Mononuclear cell (primary cell): Measurements from ENCODE around the gene PPP1R13B. TPM values are rescaled to one million over a fixed set of nuclear protein-coding genes. Genes with fewer than 3 reads are reported as not detected.

Source experiments
- H3K27me3 ChIP-seq: 2 replicates; pipeline ENCODE4 v1.6.0; 2011; ENCODE audit warnings: low read length, control low read depth; ENCODE audit not compliant: insufficient read depth
- H3K4me1 ChIP-seq: 2 replicates; pipeline ENCODE4 v1.5.1; 2011; ENCODE audit warnings: mild to moderate bottlenecking, low read length, control low read depth; ENCODE audit not compliant: insufficient read depth
- H3K4me3 ChIP-seq: 2 replicates; pipeline ENCODE4 v1.5.1; 2011; ENCODE audit warnings: mild to moderate bottlenecking, low read length, moderate library complexity
- H3K9me3 ChIP-seq: 2 replicates; pipeline ENCODE4 v1.5.1; 2011; ENCODE audit warnings: low read depth, mild to moderate bottlenecking, control low read depth, low read length
- total RNA-seq: library from RNA; depleted of rRNA; stranded (reverse); fragments of >200 nt; gene quantifications from one replicate; pipeline ENCODE4 v1.2.3, GENCODE V29; 2012

The PPP1R13B gene
- total RNA-seq, 1 donor, result 4.5 TPM

- Histone ChIP-seq H3K4me1 (no peaks in the 10 kb centered on the region), H3K4me3 (no peak overlapping the region), H3K9me3 (no peaks in the 10 kb centered on the region), H3K27me3 (no peaks in the 10 kb centered on the region)
These were observed 122.2 kb downstream of the PPP1R13B start for GRCh38 chr14:103725001-103725682.

GRCh38 chr14:103724116-103724515 is 123.3 kb downstream of the PPP1R13B start:
- H3K27me3 ChIP-seq, result no peaks in the 10 kb centered on the region
- no peak overlapping the region for H3K4me3 ChIP-seq
- H3K4me1 ChIP-seq, result no peaks in the 10 kb centered on the region
- H3K9me3 ChIP-seq, result no peaks in the 10 kb centered on the region

DNA sequence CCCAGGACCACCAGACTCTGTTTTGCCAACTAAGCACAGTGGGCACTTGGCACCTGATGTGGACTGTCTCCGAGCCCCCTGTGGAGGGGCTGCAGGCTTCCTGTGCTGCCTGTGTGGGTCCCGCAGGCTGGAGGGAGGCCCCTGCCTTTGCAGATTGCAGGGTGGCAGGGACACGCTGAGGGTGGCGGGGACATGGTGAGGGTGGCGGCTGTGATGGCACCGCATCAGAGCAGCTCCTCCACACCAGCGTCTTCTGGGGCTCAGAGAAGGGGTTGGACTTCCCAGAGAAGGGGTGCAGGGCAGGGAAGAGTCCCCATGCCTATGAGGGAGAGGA is 123.7 kb downstream of the PPP1R13B start:
- no peaks in the 10 kb centered on the region for H3K4me1 ChIP-seq

GRCh38 chr14:103721334-103722120 is 125.8 kb downstream of the PPP1R13B start:
- Histone ChIP-seq H3K27me3 (no peaks in the 10 kb centered on the region), H3K4me3 (no peak overlapping the region), H3K4me1 (peaks cover 7% of the 10 kb centered on the region), H3K9me3 (no peaks in the 10 kb centered on the region)

More for the DNA sequence above, 123.7 kb downstream of the PPP1R13B start:
- H3K4me3 ChIP-seq, result no peak overlapping the region
- H3K27me3 ChIP-seq, result no peaks in the 10 kb centered on the region
- no peaks in the 10 kb centered on the region for H3K9me3 ChIP-seq

DNA sequence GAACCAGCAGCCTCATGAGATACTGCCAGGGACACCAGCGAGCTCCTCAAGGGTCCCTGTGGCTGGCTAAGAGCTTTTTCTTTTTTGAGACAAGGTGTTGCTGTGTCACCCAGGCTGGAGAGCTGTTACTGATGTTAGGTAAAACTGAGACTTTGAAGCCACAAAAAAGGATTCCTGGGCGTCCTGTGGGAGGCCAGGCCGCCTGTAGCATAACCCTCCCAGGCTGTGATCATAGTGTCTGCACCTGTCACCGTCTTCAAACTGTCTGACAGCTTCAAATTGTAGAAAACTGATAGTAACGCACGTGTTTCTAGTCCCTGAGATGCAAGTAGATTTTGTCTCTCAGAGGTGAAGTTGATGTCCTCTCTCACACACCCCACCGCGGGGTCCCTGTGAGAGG is 127.6 kb downstream of the PPP1R13B start:
- Histone ChIP-seq H3K27me3 (no peaks in the 10 kb centered on the region), H3K9me3 (no peaks in the 10 kb centered on the region), H3K4me1 (peaks cover 13% of the 10 kb centered on the region), H3K4me3 (no peak overlapping the region)

DNA sequence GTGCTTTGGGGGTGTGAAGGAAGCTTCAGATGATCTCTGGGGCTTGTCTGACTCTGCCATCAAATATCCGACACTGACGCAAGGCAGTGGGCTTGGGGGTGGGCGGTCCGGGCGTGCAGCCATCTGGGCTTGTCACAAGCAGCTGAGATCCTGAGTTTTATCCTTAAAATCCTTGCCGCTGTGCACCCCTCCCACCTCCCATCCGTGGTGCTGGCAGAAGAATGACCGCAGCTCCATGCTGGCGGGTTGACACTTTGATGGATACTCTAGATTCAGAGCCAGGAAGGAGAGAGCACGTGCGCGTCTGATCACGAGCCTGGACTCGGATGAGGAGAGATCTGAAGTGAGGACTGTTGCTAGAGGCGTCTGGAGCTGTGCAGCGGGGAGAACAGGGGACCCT is 128.8 kb downstream of the PPP1R13B start:
- H3K4me3 ChIP-seq, result no peak overlapping the region
- H3K27me3 ChIP-seq, result no peaks in the 10 kb centered on the region
- H3K9me3 ChIP-seq, result no peaks in the 10 kb centered on the region

DNA sequence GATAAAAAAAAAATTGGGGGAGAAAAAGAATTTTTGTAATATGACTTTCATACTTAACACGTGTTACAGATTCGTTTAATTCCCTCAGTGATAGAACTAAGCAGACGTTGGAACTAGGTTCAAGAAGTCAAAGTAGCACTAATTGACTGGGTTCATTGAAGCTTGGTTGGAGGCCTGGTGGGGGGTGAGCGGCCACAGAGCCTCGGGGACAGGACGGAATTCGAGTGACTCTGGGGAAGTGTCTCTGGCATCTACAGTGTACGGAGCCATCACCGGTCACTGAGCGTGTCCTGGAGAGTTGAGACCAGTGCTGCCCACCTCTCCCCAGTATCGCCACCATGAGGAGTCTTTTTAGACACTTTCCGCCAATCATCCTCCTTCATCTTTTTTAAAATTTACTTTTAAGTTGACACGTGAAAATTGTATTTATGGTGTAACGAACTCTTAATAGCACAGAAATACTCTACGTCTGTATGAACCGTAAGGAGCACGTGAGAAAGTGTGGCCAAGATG is 130.4 kb downstream of the PPP1R13B start:
- peaks cover 22% of the 10 kb centered on the region for H3K4me1 ChIP-seq
- H3K4me3 ChIP-seq, result no peak overlapping the region
- no peaks in the 10 kb centered on the region for H3K9me3 ChIP-seq
- H3K27me3 ChIP-seq, result no peaks in the 10 kb centered on the region

More for the DNA sequence above, 128.8 kb downstream of the PPP1R13B start:
- H3K4me1 ChIP-seq, result peaks cover 22% of the 10 kb centered on the region

DNA sequence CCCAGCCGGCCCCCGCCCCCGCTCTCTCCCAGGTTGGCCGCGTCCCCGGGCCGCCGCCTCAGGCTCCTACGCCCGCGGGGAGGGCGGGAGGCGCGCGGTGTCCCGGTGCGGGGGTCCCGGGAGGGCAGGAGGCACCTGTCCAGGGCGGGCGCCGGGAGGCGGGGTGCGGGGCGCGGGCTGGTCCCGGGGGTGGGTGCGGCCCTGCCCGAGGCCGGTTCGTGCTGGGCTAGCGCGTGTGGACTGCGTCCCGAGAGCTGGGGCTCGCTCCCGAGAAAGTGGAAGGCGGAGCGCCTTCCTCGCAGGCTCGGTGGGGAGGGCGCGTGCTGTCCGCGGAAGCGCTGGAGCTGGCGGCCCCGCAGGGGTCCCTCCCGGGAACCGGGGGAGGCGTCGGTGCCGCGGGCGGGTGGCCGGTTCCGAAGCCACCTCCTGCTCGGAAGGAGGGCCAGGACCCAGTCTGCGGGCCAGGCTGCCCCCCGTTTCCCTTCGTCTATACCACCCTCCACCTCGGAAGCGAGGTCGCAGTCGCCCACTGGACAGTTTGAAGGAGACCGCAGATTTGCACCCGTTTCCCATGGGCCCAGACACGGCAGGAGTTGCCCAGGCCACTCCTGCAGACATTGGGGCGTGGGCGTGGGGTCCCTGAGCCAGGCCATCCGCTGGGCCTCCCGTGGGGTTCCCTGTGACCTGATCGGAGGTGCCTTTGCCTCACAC is 131.1 kb downstream of the PPP1R13B start:
- Histone ChIP-seq H3K4me3 (peak overlapping the region; percentile 58), H3K9me3 (no peaks in the 10 kb centered on the region)

GRCh38 chr14:103715052-103716000 is 132.0 kb downstream of the PPP1R13B start, which contains the start of the genes XRCC3 and ZFYVE21:
XRCC3 (minus strand) TSS chr14:103715451; CDS start chr14:103711087, 4,364 bp downstream.
ZFYVE21 (plus strand) TSS chr14:103715810; CDS start chr14:103715842, 32 bp downstream.
- Histone ChIP-seq H3K4me1 (peaks cover 22% of the 10 kb centered on the region), H3K27me3 (no peaks in the 10 kb centered on the region), H3K4me3 (peak within 1 kb of the TSS; percentile 58), H3K9me3 (no peaks in the 10 kb centered on the region)

More for the DNA sequence above, 131.1 kb downstream of the PPP1R13B start:
- Histone ChIP-seq H3K4me1 (peaks cover 22% of the 10 kb centered on the region), H3K27me3 (no peaks in the 10 kb centered on the region)

GRCh38 chr14:103714063-103714724 is 133.2 kb downstream of the PPP1R13B start:
- peaks cover 22% of the 10 kb centered on the region for H3K4me1 ChIP-seq
- no peak overlapping the region for H3K4me3 ChIP-seq
- no peaks in the 10 kb centered on the region for H3K27me3 ChIP-seq
- no peaks in the 10 kb centered on the region for H3K9me3 ChIP-seq

DNA sequence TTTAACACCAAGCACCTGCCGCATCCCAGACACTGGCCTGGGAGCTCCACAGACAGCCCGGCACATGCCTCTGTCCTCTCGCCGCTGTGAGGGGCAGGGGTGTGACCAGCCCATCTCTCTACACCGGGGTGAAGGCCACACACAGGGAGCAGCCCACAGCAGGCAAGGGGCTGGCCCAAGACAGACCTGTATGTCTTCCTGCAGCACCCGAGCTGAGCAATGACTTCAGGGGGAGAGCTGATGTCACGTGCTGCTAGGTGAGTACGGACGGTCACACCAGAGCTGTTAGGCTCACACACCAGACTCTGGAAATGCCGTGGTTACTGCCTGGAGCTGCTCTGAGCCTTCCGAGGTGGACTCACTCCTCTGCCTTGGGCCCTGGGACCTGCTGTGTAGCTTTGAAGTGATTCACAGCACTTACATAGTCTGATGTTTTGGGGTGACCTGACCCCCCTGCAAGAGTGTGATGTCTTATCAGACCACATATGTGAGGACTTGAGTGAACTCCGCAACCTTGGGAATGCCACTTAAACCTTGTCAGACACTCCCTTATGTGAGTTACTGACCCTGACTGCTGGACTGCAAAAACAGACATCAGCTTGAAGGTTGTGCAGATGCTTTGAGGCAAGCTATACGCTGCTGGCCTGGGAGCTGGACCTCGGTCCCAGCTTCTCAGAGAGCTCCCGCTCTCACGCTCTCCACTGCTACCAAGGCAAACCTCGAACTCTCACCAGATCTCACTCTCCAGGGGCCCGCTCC is 133.9 kb downstream of the PPP1R13B start:
- no peaks in the 10 kb centered on the region for H3K9me3 ChIP-seq

DNA sequence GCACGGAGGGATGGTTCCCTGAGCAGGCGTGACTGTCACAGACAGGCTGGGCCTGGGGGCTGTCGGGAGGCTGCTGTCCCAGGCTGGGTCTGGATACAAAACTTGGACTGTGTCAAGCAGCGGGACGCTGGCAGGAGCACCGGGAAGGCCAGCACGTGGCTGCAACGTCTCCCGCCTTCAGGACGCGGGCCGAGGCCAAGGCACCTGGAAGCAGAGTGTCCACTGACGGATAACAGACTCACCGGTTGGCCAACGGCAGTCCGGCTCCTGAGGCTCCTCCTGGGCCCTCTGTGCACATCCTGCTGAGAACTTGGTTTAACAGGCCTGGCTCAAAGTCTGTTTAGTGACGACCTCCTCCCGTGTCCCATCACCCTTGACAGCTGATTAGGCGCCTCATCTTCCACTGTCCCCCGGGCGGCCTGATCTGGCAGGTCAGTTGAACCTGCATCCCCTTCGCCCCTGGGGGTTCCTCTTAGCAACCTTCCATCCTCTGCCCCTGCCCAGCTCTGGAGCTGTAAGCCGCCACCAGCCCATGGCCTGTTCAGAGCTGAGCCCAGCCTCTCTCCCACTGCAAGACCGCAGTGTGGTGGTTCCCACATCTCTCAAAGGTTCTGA is 134.6 kb downstream of the PPP1R13B start:
- Histone ChIP-seq H3K27me3 (no peaks in the 10 kb centered on the region), H3K4me3 (no peak overlapping the region)

More for the DNA sequence above, 133.9 kb downstream of the PPP1R13B start:
- Histone ChIP-seq H3K27me3 (no peaks in the 10 kb centered on the region), H3K4me1 (peaks cover 22% of the 10 kb centered on the region), H3K4me3 (no peak overlapping the region)

More for the DNA sequence above, 134.6 kb downstream of the PPP1R13B start:
- peaks cover 22% of the 10 kb centered on the region for H3K4me1 ChIP-seq
- H3K9me3 ChIP-seq, result no peaks in the 10 kb centered on the region
